ENCODE measurements around the gene NDUFS2.
"Not testable (repeated sequence)": the region's sequence is repeated elsewhere in the genome, so short reads cannot be mapped to it uniquely, and the experiment has no call there.

Gene NDUFS2

GRCh38 chr1:161251579-161251978 is 49.4 kb downstream of the NDUFS2 start:
- DNase-seq (ENCODE audit: low read depth in 2 of 2) = no peak

- DNase-seq (ENCODE audit: low read depth in 2 of 2) = not testable (repeated sequence)
Observed at GRCh38 chr1:161255302-161255701, 53.1 kb downstream of the NDUFS2 start.

- not testable (repeated sequence) for DNase-seq (ENCODE audit: low read depth in 2 of 2)
Observed at GRCh38 chr1:161255955-161256520, 53.9 kb downstream of the NDUFS2 start.

GRCh38 chr1:161257109-161257508 is 54.9 kb downstream of the NDUFS2 start:
- DNase-seq (ENCODE audit: low read depth in 2 of 2) = not testable (repeated sequence)

GRCh38 chr1:161258439-161259344 is 56.5 kb downstream of the NDUFS2 start, which contains the start of gene PCP4L1:
TSS of gene PCP4L1 (plus strand) at chr1:161258745. CDS start at chr1:161258975, 230 bp downstream.
- peak in 1 of 2 donors; percentile 6 for DNase-seq (ENCODE audit: low read depth in 2 of 2)

- DNase-seq (ENCODE audit: low read depth in 2 of 2) = no peak
Observed at GRCh38 chr1:161259345-161259702, 57.2 kb downstream of the NDUFS2 start.

GRCh38 chr1:161259765-161260164 is 57.6 kb downstream of the NDUFS2 start:
- DNase-seq (ENCODE audit: low read depth in 2 of 2) = no peak

GRCh38 chr1:161260376-161261260 is 58.5 kb downstream of the NDUFS2 start:
- DNase-seq (ENCODE audit: low read depth in 2 of 2) = no peak

- DNase-seq (ENCODE audit: low read depth in 2 of 2) = no peak
Observed at GRCh38 chr1:161261261-161262235, 59.4 kb downstream of the NDUFS2 start.

All from stimulated activated CD8-positive, alpha-beta memory T cell treated with anti-CD3 and anti-CD28 coated beads, Interleukin-2, amount 100 ng/mL, for 48 hours (primary cell).